ENCODE measurements around the gene EHD1. TPM values are rescaled to one million over a fixed set of nuclear protein-coding genes. Genes with fewer than 3 reads are reported as not detected.

Gene EHD1
- polyA plus RNA-seq, 10 donors, result 64.4 to 115 (median 92.9) TPM

- DNase-seq, result no peak
Measured at GRCh38 chr11:64875369-64876228, 2.8 kb downstream of the EHD1 start.

- DNase-seq, result no peak
Measured at GRCh38 chr11:64874308-64875240, 3.8 kb downstream of the EHD1 start.

DNA sequence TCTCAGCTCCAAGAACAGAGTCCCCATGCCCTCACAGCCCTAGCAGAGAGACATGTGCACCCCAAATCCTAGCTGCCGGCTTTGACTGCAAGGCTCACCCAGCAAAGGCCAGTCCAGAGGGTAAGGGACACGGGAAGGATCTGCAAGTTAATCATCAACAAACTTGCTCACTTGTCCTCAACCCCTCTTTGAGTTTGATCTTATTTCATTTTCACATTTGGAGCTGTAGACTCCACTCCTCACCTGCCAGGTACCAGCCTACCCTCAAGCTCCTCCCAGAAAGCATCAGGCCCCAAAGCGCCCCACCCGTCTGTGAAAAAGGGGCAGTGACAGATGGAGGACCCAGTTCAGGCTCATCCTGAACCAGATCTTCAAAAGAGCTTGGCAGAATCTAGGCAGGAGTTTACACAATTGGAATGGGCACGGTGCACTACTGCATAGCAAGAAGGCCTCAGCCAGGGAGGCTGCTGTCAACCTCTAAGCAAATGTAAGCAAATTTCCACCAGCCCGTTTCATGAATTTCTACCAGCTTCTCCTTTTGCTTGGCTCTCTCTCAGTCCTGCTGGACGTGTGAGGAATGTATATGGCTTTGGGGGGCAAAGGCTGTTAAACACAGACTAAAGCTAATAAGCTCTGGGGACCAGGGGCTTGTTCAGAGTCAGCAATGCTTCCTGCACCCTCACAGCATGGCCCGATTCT is 5.5 kb downstream of the EHD1 start:
- DNase-seq, result no peak

- no peak for DNase-seq
Measured at GRCh38 chr11:64871492-64871891, 6.9 kb downstream of the EHD1 start.

DNA sequence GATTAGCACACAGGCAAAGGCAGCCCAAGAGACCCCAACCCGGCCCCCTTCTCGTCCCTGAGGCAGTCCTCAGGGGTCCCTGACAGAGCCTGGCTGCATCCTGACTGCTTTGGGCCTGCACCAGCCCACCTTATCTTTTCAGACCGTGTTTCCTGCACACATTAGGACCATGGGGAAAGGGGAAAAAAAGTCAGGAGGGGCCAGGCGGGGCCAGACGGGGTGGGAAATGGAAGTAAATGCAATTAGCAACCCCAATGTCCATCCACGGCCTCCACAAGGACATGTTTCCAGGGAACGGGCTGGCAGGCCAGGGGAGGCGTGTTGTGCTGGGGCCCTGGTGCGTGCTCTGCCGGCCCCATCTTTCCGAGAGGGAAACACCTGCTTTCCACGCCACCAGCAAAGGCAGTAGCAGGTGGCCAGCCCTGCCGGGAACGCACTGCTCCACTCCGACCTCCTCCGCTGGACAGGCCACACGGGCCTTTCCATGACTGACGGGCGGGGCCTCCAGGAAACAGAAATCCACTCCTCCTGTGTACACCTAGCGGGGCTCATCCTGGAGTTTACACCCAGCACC is 7.4 kb downstream of the EHD1 start:
- DNase-seq, result no peak

GRCh38 chr11:64870176-64870892 is 8.1 kb downstream of the EHD1 start:
- DNase-seq, result peak in 1 of 3 donors; percentile 60

DNA sequence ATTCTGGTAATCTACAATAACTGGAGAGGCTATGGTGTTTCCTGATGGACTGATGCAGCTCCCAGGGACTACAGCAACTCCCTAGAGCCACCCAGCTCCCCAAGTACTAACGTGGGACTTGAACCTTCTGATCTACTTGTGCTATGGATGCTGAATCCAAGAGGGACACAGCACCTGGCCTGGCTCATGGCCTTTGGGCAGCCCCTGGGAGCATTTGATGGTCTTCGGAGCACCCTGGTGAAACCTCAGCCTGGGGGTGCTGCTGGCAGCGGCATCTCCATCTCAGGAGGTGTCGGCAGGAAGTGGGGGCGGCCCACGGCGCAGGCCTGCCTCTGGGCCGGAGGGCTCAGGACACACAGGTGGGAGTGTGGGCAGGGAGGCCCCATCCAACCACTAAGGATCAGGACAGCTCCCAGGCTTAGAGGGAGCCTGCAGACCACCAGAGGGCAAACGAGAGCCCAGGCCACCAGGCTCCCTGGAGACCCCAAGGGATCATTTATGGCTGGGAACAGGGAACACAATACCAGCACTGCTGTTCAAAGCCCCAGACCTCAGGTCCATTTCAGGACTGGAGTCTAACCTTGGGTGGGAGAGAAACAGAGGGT is 8.7 kb downstream of the EHD1 start:
- DNase-seq, result no peak

- peak in 2 of 3 donors; percentile 70 to 76 for DNase-seq
Measured at GRCh38 chr11:64868904-64869570, 9.4 kb downstream of the EHD1 start.

DNA sequence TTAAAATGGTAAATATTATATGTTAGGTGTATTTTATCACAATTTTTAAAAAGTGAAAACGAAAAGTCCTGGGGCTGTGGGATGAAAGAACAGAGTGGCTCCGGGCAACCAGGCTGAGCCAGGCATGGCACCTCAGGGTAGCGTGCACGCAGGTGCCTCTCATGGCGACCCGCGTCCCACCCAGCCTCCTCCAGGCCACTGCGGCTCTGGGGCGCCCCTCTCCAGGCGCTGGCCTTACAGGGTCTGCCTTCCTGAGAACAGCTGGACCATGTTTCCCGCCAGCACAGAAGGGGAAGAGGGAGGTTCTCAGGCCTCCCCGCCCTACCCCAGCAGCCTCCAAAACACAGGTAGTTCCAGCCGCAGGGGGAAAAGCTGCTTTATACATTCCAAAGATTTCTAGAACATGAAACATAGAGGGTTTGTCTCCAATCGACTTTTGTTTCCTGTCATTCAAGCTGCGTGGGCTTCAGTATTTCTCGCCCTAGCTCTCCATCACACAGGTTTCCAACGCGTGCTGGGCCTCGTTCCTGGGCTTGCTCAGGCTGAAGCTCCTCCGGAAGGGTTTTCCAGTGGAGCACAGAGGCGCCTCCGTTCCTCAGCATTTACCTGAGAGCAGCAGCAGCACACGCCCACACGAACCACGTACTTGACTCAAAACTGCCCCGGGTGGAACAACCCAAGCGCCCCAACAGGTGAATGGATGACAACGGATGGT is 10.5 kb downstream of the EHD1 start:
- no peak for DNase-seq

DNA sequence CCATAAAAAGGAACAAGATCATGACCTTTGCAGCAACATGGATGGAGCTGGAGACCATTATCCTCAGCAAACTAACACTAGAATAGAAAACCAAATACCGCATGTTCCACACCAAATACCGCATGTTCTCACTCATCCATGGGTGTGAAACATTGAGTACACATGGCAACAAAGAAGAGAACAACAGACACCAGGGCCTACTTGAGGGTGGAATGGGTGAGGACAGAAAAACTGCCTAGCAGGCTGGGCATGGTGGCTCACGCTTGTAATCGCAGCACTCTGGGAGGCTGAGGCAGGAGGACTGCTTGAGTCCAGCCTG is 12.3 kb downstream of the EHD1 start:
- DNase-seq, result no peak

DNA sequence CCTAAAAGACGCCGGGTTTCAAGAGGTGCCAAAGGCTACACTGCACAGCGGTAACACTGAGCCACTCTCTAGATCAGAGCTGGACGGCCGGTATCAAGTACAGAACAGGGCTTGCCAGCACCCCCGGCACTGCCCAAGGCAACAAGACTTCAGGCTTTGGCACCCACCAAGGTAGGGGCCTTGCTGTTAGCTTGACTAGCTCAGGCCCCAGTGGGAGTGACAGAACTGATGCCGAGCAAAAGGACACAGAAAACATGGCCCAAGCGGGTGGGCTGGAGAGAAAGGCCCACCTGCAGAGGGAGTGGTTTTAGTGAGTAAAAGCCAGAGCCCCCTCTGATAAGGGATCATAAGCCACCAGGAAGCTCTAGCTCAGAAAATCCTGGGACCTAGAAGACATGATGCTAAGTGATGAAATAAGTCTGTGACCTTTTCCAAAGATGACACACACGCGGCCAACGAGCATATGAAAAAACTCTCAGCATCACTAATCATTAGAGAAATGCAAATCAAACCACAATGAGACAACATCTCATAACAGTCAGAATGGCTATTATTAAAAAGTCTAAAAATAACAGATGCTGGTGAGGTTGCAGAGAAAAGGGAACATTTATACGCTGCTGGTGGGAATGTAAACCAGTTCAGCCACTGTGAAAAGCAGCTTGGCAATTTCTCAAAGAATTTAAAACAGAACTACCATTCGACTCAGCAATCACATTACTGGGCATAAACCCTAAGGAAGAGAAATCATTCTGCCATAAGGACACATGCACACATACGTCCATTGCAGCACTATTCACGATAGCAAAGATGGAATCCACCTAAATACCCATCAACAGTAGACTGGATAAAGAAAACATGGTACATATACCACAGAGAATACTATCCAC is 12.9 kb downstream of the EHD1 start:
- DNase-seq, result no peak

DNA sequence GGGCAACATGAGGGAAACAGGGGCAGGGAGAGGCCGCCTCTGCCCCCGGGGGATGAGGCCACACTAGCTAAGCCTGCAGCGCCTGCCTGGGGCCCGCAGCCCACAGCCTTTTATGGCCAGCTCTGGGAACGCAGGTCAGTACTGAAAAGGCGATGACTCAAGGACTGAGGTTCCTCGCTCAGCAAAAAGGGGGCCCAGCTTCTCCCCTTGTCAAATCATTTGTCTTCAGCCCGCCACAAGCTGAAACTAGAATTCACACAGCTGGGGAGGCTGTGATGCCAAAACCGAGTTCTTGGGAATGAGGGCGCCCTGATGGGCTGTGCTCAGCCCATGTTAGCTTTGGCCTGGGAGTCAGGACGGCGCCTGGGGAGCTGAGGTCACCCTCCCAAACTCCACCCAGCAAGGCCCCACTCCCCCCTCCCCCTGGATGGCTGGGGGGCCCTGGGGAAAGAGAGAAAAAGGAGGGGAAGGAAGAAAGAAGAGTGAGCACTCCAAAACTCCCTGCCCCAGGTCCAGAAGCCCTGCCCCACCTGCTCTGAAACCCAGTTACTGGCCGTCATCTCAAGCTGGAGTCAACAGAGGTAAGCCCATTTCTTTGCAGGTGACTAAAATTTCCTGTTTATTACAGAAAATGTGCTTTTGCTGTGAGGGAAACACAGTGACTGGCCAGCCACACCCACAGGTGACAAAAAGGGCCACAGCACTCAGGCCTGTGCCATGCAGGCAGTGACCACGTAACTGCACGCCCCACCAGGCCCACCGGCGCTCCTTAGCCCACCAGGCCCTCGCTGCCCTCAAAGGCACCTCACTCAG is 13.7 kb downstream of the EHD1 start:
- peak in 2 of 3 donors; percentile 83 to 90 for DNase-seq

DNA sequence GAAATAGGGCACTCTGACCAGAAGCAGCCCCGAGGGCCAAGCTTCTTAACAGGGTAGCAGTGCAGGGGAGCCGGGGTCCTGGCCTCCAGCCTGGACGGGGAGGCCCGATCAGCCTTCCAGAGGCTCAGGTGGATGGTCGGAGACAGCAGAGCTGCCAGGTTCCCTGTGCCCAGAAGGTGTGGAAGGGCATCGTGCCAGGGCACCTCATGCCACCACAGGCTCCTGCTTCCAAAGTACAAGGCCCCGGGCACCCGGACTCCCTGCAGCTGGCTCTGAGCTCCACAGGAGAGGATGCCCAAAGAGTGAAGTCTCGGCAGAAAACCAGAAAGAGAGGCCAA is 14.3 kb downstream of the EHD1 start:
- DNase-seq, result no peak

GRCh38 chr11:64863391-64864060 is 14.9 kb downstream of the EHD1 start:
- DNase-seq, result peak in 1 of 3 donors; percentile 64

DNA sequence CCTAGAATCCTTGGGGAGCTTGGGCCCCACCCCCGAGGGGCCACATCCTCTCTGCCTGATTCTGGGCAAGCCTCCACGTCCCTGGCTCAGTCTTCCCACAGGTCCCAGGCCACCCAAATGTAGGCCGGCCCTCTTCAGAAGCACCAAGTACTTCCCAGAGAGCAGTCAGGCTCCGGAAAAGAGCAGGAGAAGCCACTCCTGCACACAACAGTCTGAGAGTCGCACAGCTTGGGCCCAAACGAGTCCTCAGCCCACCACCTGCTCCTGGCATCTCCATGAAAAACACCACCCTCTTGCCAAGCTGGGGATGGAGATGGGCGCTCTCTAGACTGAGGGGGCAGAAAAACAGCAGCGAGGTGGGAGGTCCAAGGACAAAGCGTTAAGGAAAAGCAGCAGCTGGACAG is 15.4 kb downstream of the EHD1 start:
- DNase-seq, result peak in 1 of 3 donors; percentile 64

GRCh38 chr11:64861227-64861975 is 17.0 kb downstream of the EHD1 start:
- no peak for DNase-seq
